Suppressor macrophage (primary cell): ENCODE results near the gene TGFB1I1.
"Not testable (repeated sequence)": the region's sequence is repeated elsewhere in the genome, so short reads cannot be mapped to it uniquely, and the experiment has no call there.

ENCODE experiments used
- DNase-seq, 4 experiments: peaks; one replicate each; pipeline ENCODE4 v3.0.0-alpha.2; 2020 to 2022

TGFB1I1 gene

GRCh38 chr16:31488468-31489297 lies 16.7 kb downstream of the TGFB1I1 start:
- no peak for DNase-seq

GRCh38 chr16:31489298-31489564 lies 17.3 kb downstream of the TGFB1I1 start:
- DNase-seq: no peak

GRCh38 chr16:31489616-31490584 lies 17.9 kb downstream of the TGFB1I1 start:
- DNase-seq: no peak

GRCh38 chr16:31491778-31492418 lies 19.9 kb downstream of the TGFB1I1 start:
- DNase-seq: no peak

- no peak for DNase-seq
Measured at GRCh38 chr16:31493506-31494125, 21.7 kb downstream of the TGFB1I1 start.

GRCh38 chr16:31496670-31497069 lies 24.7 kb downstream of the TGFB1I1 start:
- no peak for DNase-seq

GRCh38 chr16:31498493-31498892 lies 26.5 kb downstream of the TGFB1I1 start:
- no peak for DNase-seq

GRCh38 chr16:31499928-31500327 lies 28.0 kb downstream of the TGFB1I1 start:
- DNase-seq: no peak

- no peak for DNase-seq
Measured at GRCh38 chr16:31501226-31501965, 29.4 kb downstream of the TGFB1I1 start.

GRCh38 chr16:31501966-31502348 lies 30.0 kb downstream of the TGFB1I1 start:
- DNase-seq: no peak

- no peak for DNase-seq
Measured at GRCh38 chr16:31502981-31503380, 31.0 kb downstream of the TGFB1I1 start.

- not testable (repeated sequence) for DNase-seq
Measured at GRCh38 chr16:31503555-31503954, 31.6 kb downstream of the TGFB1I1 start.

- DNase-seq: no peak
Measured at GRCh38 chr16:31504159-31504558, 32.2 kb downstream of the TGFB1I1 start.

GRCh38 chr16:31505483-31505882 lies 33.5 kb downstream of the TGFB1I1 start:
- DNase-seq: peak in 1 of 4 experiments; percentile 9

- DNase-seq: no peak
Measured at GRCh38 chr16:31507617-31507928, 35.6 kb downstream of the TGFB1I1 start.

- DNase-seq: peak; percentile 92 to 96 (median 94)
Measured at GRCh38 chr16:31507929-31508705, 36.2 kb downstream of the TGFB1I1 start, which contains the start of gene RUSF1. Gene RUSF1 (minus strand): TSS chr16:31508391. CDS start chr16:31508373, 18 bp downstream.

- peak in 3 of 4 experiments; percentile 4 to 26 (median 16) for DNase-seq
Measured at GRCh38 chr16:31508706-31509195, 36.8 kb downstream of the TGFB1I1 start.

GRCh38 chr16:31513126-31513525 lies 41.2 kb downstream of the TGFB1I1 start:
- no peak for DNase-seq

- DNase-seq: no peak
Measured at GRCh38 chr16:31513884-31514283, 41.9 kb downstream of the TGFB1I1 start.

GRCh38 chr16:31517800-31518402 lies 45.9 kb downstream of the TGFB1I1 start:
- DNase-seq: no peak
